Endothelial cell (in vitro differentiated cells): Measurements from ENCODE around the gene LYPD3. TPM values are rescaled to one million over a fixed set of nuclear protein-coding genes. Genes with fewer than 3 reads are reported as not detected.

Experiments
- DNase-seq: peaks from one replicate; pipeline ENCODE4 v3.0.0; 2021; ENCODE audit warnings: low spot score
- H3K27ac Mint-ChIP-seq: one replicate; pipeline ENCODE4 v1.8.0; 2021; ENCODE audit warnings: mixed read lengths, inconsistent platforms; ENCODE audit not compliant: unreplicated experiment
- H3K27me3 Mint-ChIP-seq: one replicate; pipeline ENCODE4 v1.8.0; 2021; ENCODE audit warnings: mild to moderate bottlenecking, moderate library complexity, mixed read lengths, inconsistent platforms; ENCODE audit not compliant: unreplicated experiment
- H3K36me3 Mint-ChIP-seq: one replicate; pipeline ENCODE4 v1.8.0; 2021; ENCODE audit warnings: mild to moderate bottlenecking, low read depth, mixed read lengths, inconsistent platforms; ENCODE audit not compliant: unreplicated experiment
- H3K4me1 Mint-ChIP-seq: one replicate; pipeline ENCODE4 v1.8.0; 2021; ENCODE audit warnings: mild to moderate bottlenecking, mixed read lengths, inconsistent platforms; ENCODE audit not compliant: unreplicated experiment
- H3K4me3 Mint-ChIP-seq: one replicate; pipeline ENCODE4 v1.8.0; 2021; ENCODE audit warnings: mild to moderate bottlenecking, mixed read lengths, inconsistent platforms; ENCODE audit not compliant: unreplicated experiment
- H3K9me3 Mint-ChIP-seq: one replicate; pipeline ENCODE4 v1.8.0; 2021; ENCODE audit warnings: mixed read lengths, inconsistent platforms; ENCODE audit not compliant: unreplicated experiment
- CTCF ChIP-seq: fragments of 200-600 bp; sonication (generic); IDR thresholded peaks from one replicate; pipeline ENCODE4 v1.5.0; 2021; ENCODE audit warnings: antibody characterized with exemption; ENCODE audit not compliant: unreplicated experiment
- total RNA-seq: library from RNA; stranded (reverse); fragmentation: NEBNext Ultra II Directional; extraction: Animal tissue kit (Norgen Biotek cat#: 25700); gene quantifications from one replicate; pipeline ENCODE4 v1.2.1, GENCODE V29; 2021; ENCODE audit not compliant: unreplicated experiment

LYPD3 gene
- total RNA-seq, 1 donor from 2014 or later, result 0.67 TPM

GRCh38 chr19:43416951-43417623 lies 48.3 kb downstream of the LYPD3 start:
- no peak overlapping the region for H3K4me3 Mint-ChIP-seq
- H3K9me3 Mint-ChIP-seq, result peaks cover 8% of the 10 kb centered on the region
- DNase-seq, result no peak

GRCh38 chr19:43414554-43414953 lies 50.9 kb downstream of the LYPD3 start, which contains the start of gene TEX101:
TEX101 (plus strand) TSS chr19:43414890; CDS start chr19:43415920, 1,030 bp downstream.
- Mint-ChIP-seq H3K9me3 (peaks cover 10% of the 10 kb centered on the region), H3K27me3 (peaks cover 12% of the 10 kb centered on the region), H3K36me3 (peaks cover 8% of the 10 kb centered on the region), H3K27ac (no peak within 1 kb of the TSS), H3K4me3 (no peak within 1 kb of the TSS), H3K4me1 (no peaks in the 10 kb centered on the region)
- TF ChIP-seq CTCF, result no peak
- DNase-seq, result no peak

More at GRCh38 chr19:43416951-43417623, 48.3 kb downstream of the LYPD3 start:
- peaks cover 7% of the 10 kb centered on the region for H3K36me3 Mint-ChIP-seq
- no peak for TF ChIP-seq CTCF
- no peaks in the 10 kb centered on the region for H3K4me1 Mint-ChIP-seq
- no peak overlapping the region for H3K27ac Mint-ChIP-seq
- peaks cover 6% of the 10 kb centered on the region for H3K27me3 Mint-ChIP-seq

GRCh38 chr19:43412441-43412840 lies 53.0 kb downstream of the LYPD3 start:
- Mint-ChIP-seq H3K27ac (no peak overlapping the region), H3K36me3 (peaks cover 8% of the 10 kb centered on the region), H3K27me3 (peaks cover 9% of the 10 kb centered on the region), H3K4me3 (no peak overlapping the region), H3K4me1 (no peaks in the 10 kb centered on the region), H3K9me3 (peaks cover 10% of the 10 kb centered on the region)
- no peak for DNase-seq
- no peak for TF ChIP-seq CTCF

Other genes with a start within 250 kb of the LYPD3 start
- not detected for gene PSG9, start 196.1 kb downstream of the LYPD3 start, total RNA-seq
- gene CD177, start 111.9 kb downstream of the LYPD3 start, total RNA-seq, result 0.38 TPM
- not detected for gene TEX101, start 50.7 kb downstream of the LYPD3 start, total RNA-seq
- 9.6 TPM for gene PHLDB3, start 39.1 kb upstream of the LYPD3 start, total RNA-seq
- 42.9 TPM for gene ETHE1, start 61.6 kb upstream of the LYPD3 start, total RNA-seq
- 2.3 TPM for gene ZNF575, start 67.6 kb upstream of the LYPD3 start, total RNA-seq
- 45.1 TPM for gene XRCC1, start 109.9 kb upstream of the LYPD3 start, total RNA-seq
- 3.4 TPM for gene PINLYP, start 110.2 kb upstream of the LYPD3 start, total RNA-seq
- gene IRGQ, start 130.5 kb upstream of the LYPD3 start, total RNA-seq, result 48.6 TPM
- 10.7 TPM for gene ZNF576, start 131.0 kb upstream of the LYPD3 start, total RNA-seq
- 0.26 TPM for gene SRRM5, start 146.5 kb upstream of the LYPD3 start, total RNA-seq
- 97.7 TPM for gene ZNF428, start 154.0 kb upstream of the LYPD3 start, total RNA-seq
- 21.1 TPM for gene CADM4, start 174.2 kb upstream of the LYPD3 start, total RNA-seq
- gene PLAUR, start 204.6 kb upstream of the LYPD3 start, total RNA-seq, result 16.3 TPM